ENCODE results near the gene CCDC160.
A peak's percentile ranks its signal among the peaks of the same experiment; 100 is the strongest.
"Not testable (repeated sequence)": the region's sequence is repeated elsewhere in the genome, so short reads cannot be mapped to it uniquely, and the experiment has no call there.

CCDC160 gene

DNA sequence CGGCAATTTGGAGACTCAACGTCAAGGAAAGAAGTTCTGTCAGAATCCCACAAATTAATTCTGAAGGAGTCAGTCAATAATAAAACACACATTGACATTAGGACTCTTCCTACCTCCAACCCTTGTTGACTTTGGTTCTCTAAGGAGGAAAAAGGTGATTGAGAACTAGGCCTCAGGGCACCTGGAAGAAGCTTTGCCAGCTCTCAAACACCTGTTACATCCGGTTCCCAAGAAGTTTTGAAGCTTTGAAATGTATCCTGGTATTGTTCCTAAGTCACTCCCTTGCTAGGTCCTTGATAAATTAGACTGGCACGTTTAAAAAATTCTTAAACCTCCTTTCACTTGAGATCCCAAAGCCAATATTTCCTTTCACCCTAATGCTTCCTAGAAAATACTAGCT is 1.7 kb upstream of the CCDC160 start:
- TF ChIP-seq, protein P1, sequence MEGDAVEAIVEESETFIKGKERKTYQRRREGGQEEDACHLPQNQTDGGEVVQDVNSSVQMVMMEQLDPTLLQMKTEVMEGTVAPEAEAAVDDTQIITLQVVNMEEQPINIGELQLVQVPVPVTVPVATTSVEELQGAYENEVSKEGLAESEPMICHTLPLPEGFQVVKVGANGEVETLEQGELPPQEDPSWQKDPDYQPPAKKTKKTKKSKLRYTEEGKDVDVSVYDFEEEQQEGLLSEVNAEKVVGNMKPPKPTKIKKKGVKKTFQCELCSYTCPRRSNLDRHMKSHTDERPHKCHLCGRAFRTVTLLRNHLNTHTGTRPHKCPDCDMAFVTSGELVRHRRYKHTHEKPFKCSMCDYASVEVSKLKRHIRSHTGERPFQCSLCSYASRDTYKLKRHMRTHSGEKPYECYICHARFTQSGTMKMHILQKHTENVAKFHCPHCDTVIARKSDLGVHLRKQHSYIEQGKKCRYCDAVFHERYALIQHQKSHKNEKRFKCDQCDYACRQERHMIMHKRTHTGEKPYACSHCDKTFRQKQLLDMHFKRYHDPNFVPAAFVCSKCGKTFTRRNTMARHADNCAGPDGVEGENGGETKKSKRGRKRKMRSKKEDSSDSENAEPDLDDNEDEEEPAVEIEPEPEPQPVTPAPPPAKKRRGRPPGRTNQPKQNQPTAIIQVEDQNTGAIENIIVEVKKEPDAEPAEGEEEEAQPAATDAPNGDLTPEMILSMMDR (IDR thresholded peaks at IDR 0.05; ENCODE audit: borderline replicate concordance, control extremely low read depth, extremely low read depth, insufficient read depth, missing control alignments), result no peak
- DNase-seq (ENCODE audit: low spot score), result no peak
- in situ Hi-C loops (cut with MboI; ENCODE audit: low sequenced_read_pairs, unreplicated experiment), result no loop called here

DNA sequence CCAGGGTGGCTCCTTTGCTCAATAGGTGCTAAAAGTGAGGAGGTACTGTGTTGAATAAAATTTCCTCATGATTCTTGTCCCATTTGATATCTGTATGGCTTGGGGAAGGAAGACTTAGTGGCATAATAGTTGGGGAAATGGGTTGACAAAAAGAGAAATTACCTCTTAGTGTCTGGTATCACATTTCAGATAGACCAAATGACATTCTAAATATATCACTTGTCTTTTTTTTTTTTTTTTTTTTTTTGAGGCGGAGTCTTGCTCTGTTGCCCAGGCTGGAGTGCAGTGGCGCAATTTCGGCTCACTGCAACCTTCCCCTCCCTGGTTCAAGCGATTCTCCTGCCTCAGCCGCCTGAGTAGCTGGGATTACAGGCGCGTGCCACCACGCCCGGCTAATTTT is 1.2 kb downstream of the CCDC160 start:
- DNase-seq (ENCODE audit: low spot score); in situ Hi-C loops (cut with MboI; ENCODE audit: low sequenced_read_pairs, unreplicated experiment): not testable (repeated sequence)

DNA sequence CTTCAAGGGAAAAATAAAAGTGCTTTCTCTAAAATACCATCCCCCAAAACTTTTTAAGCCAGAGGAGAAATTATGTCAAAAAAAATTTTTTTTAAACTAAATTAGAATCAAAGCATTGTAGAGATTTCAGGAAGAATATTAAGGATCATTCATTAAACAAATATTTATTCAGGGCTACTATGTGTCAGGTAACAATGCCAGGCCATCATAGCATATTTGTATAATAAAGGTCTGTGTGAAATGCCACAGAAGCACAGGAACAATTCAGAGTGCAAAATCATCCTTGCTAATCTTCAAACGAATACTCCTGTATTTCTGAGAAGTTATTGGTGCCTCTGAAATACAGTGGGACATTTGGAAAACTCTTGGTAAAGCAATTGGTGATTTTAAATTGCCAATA is 2.0 kb downstream of the CCDC160 start:
- TF ChIP-seq, protein P1 (IDR thresholded peaks at IDR 0.05; ENCODE audit: borderline replicate concordance, control extremely low read depth, extremely low read depth, insufficient read depth, missing control alignments), result no peak
- in situ Hi-C loops (cut with MboI; ENCODE audit: low sequenced_read_pairs, unreplicated experiment), result no loop called here
- no peak for DNase-seq (ENCODE audit: low spot score)

DNA sequence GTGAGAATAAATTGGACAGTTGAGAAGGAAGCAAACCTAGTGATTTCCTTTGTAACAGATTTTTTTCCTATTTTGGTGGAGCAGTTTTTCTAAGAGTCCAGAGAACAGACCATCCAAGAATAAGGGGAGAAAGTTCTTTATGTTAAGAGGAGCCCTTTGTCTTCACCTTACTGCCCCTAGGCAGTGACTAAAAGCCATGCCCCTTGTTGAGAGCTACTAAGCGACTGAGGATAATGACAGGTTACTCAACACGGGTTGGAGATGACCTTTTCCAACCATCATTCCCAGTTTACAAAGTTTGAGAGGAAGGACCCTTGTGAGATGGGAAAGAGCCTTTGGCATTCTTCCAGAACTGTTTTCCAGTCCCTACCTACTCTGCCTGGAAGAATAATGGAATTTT is 3.2 kb downstream of the CCDC160 start:
- DNase-seq (ENCODE audit: low spot score), result no peak
- TF ChIP-seq, protein P1 (IDR thresholded peaks at IDR 0.05; ENCODE audit: borderline replicate concordance, control extremely low read depth, extremely low read depth, insufficient read depth, missing control alignments), result no peak
- in situ Hi-C loops (cut with MboI; ENCODE audit: low sequenced_read_pairs, unreplicated experiment), result no loop called here

DNA sequence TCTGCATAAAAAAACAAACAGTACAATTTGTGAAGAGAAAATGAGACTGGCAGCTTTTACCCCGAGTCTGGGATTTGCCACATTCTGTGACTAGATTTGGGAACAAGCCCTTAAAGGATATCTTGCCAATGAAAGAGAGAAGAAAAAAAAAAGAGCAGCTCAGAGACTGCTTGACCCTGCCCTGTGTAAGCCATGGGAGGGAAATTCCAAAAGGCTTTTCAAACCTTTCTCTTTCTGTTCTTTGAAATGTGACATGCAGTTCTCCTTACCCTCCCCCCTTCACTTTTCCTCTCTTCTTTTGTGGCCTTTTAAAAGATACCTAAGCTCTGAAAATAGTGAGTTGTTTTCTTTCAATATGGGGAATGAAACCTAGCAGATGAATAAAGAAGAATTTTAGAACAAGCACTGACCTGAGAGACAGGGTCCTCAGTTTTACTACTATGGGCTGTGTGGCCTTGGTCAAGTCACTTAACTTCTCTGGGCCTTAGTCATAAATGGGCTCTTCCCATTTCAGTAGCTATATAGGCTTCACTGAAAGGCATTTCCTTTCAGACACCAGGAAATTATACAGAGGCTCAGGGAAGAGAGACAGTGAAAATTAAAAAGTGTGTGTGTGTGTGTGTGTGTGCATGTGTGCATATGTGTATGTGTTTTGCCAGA is 5.1 kb downstream of the CCDC160 start:
- TF ChIP-seq, protein P1 (IDR thresholded peaks at IDR 0.05; ENCODE audit: borderline replicate concordance, control extremely low read depth, extremely low read depth, insufficient read depth, missing control alignments), result no peak
- in situ Hi-C loops (cut with MboI; ENCODE audit: low sequenced_read_pairs, unreplicated experiment), result no loop called here
- no peak for DNase-seq (ENCODE audit: low spot score)

DNA sequence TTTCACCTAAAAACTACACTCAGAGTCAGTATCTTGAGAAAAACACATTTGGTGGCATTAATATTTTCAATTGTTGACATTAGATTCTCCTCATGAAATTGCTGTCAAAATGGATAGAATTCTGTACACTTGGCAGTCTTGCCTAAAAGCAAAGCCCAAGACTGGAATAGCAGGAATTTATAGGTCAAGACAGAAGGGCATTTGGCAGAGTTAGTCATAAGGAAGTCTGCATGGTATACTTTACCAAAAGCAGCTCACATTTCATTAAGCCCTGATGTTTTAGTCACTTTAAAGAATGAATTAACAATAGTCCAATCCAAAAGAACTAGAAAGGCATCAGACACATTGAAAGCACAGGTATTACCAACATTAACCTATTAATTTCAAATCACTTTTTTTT is 7.1 kb downstream of the CCDC160 start:
- DNase-seq (ENCODE audit: low spot score), result no peak
- in situ Hi-C loops (cut with MboI; ENCODE audit: low sequenced_read_pairs, unreplicated experiment), result no loop called here
- TF ChIP-seq, protein P1 (IDR thresholded peaks at IDR 0.05; ENCODE audit: borderline replicate concordance, control extremely low read depth, extremely low read depth, insufficient read depth, missing control alignments), result no peak

DNA sequence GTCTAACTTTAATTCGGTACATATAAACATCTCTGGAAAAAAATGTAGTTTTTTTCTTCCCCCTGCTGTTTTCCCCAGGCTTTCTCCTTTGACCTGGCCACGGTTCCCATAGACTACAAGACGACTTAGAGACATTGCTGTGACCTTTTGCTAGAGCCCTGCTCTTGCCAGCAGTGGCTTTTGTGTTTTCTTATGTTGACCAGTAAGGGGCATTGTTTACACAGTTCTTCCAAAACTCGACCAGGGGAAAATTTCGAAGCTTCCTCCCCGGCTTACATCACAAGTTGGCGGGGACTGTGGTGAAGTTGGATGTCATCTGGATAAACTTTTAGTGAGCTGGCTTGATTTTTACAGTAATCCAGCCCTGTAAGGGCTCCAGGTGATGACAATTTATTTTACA is 9.3 kb downstream of the CCDC160 start:
- TF ChIP-seq, protein P1 (IDR thresholded peaks at IDR 0.05; ENCODE audit: borderline replicate concordance, control extremely low read depth, extremely low read depth, insufficient read depth, missing control alignments), result peak; percentile 10
- in situ Hi-C loops (cut with MboI; ENCODE audit: low sequenced_read_pairs, unreplicated experiment), result no loop called here
- DNase-seq (ENCODE audit: low spot score), result no peak
